Measurements from ENCODE around the gene PLEKHG3.

The PLEKHG3 gene

DNA sequence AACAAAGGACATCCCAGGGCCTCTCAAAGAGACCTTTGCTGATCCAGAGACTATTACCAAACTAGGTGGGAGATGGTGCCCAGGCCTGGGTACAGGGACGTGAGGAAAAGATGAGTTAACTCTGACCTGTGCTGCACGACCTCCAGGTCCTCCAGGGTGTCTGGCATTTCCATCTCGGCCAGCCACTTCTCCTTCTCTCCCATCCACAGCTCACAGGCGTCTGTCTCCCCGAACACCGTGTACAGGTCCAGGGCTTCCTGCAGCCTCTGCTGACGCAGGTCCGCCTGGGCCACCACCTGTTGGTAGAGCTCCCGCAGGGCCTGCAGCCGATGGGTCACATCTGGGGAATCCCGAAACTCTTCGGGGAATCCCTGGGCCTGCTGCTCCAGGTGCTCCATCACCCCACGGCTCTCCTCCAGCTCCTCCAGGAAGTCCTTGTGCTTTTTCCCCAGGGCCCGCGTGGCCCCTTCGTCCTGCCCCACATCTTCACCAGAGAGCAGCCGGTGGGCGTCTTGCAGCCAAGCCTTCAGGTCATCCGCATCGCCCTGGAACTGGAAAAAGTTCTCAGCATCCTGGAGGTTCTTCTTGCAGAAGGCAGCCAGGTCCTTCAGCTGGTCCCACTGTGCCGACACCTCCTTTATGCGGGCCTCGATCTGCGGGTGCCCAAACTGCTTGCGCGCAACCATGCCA, 88.8 kb downstream of the PLEKHG3 start:
- peak in 2 of 10 donors; percentile 76 to 86 for DNase-seq
- intact Hi-C loops (cut with DNase I): no loop called here

DNA sequence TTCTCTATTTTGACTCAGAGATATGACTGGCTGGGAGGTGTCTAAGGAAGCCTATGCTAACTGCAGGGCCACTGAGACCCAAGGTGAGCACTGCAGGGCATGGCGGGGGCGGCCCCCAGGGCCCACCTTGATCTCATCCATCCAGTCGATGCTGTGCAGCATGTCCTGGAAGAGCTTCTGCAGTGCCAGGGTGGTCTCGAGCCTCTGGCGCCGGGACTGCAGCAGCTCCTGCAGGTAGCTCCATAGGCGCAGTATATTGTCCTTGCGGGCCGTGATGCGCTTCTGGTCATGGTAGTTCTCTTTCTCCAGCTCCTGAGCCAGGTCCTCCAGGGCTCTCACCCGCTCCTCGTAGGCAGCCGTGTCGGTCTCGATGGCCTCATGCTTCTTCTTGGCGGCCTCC, 91.0 kb downstream of the PLEKHG3 start:
- DNase-seq: peak in 2 of 10 donors; percentile 62 to 74
- intact Hi-C loops (cut with DNase I): no loop called here

DNA sequence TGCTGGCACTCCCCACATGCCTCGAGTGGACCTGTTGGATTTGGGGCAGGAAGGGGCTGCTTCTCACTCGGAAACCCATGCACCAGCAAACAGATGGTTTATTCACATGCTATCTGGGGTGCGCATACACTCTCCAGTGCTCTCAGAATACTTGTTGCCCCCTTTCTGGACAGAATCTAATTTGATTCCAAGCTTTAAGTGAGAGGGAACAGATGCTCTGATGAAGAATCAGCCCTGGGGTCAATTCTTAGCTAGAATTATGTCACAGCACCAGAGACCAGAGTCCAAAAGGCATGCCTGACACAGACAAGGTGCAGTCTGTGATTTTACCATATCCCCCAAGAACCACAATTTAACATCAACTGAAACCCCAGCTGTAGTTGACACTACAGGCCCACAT, 91.7 kb downstream of the PLEKHG3 start:
- intact Hi-C loops (cut with DNase I): no loop called here
- DNase-seq: no peak

DNA sequence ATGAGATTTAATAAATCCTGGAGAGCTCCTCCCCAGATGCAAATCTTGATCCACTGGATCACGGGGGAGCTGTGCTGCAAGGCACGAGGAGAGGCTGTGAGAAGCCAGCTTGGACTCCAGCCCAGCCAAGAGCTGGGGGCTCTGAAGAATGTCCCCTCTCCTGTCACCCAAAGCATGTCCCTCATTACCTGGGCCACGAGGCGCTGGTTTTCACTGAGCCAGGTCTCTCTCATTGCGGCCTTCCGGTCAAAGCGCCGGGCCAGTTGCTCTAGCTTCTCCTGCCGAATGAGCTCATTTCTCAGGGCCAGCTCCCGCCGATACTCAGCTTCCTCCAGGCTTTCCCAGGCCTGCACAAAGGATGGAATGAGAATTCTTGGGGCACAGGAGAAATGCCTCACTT, 92.1 kb downstream of the PLEKHG3 start:
- DNase-seq: peak in 2 of 10 donors; percentile 69 to 80
- intact Hi-C loops (cut with DNase I): no loop called here

DNA sequence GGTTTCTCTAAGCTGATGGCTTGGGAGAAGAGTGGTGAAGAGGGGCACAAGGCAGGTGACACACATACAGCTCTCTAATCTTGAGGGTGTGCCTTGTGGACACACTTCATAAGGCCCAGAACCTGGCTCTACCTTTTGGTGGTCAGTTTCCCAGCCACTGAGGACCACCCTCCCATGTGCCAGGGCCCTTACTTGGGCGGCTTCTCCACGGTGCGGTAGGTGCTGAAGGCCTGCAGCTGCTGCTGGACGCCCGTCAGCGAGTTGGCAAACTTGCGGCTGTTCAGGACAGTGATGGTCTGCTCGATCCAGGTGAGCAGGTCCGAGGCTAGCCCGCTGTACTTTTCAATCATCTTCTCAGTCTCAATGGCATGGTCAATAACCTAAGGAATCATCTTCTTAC, 95.3 kb downstream of the PLEKHG3 start:
- DNase-seq: peak in 1 of 10 donors; percentile 70
- intact Hi-C loops (cut with DNase I): no loop called here
